Stimulated activated CD4-positive, alpha-beta T cell treated with anti-CD3 and anti-CD28 coated beads, Interleukin-12 subunit alpha, Interleukin-12 subunit beta, amount 100 ng/mL, for 4 hours (primary cell): ENCODE measurements around the gene SLC19A1.
A peak's percentile ranks its signal among the peaks of the same experiment; 100 is the strongest.

Experiments used
- DNase-seq: peaks from one replicate; pipeline ENCODE4 v3.0.0-alpha.2; 2020

The SLC19A1 gene

GRCh38 chr21:45557616-45558043 is 15.4 kb upstream of the SLC19A1 start:
- no peak for DNase-seq

GRCh38 chr21:45556645-45557615 is 14.7 kb upstream of the SLC19A1 start:
- no peak for DNase-seq

GRCh38 chr21:45556302-45556644 is 14.0 kb upstream of the SLC19A1 start:
- DNase-seq = no peak

DNA sequence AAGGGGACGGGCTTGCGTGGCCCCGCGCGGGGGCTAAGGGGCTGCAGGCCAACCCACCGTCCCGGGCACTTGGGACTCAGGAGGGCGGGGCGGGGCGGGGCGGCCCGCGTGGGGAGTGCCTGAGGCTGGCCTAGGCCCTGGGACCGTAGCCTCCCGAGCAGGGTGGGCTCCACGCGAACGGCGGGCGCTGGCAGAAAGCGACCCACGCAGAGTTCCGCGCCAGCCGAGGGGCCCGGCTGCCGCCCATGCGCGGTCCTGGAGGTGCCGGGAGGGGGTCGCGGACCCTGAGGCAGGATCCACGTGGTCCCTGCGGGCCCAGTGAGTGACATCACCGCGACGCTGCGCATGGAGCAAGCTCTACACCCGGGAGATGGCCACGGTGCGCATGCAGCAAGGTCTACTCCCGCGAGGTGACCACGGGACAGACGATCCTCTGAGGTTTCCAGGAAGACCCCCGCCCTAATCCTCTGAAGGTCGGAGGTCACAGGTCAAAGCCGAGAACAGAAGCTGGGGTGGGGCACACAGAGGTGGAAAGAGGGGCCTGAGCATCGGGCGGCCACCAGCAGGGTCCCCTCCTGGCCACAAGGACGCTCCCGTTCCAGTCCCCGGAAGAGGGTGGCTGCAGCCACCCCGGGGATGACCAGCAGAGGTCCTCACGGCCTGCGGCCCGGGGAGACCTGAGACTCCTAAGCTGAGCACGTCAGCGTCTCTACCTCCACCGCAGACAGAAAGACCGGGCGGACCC is 13.5 kb upstream of the SLC19A1 start:
- peak; percentile 49 for DNase-seq

- no peak for DNase-seq
Measured at GRCh38 chr21:45555251-45555556, 13.0 kb upstream of the SLC19A1 start.

DNA sequence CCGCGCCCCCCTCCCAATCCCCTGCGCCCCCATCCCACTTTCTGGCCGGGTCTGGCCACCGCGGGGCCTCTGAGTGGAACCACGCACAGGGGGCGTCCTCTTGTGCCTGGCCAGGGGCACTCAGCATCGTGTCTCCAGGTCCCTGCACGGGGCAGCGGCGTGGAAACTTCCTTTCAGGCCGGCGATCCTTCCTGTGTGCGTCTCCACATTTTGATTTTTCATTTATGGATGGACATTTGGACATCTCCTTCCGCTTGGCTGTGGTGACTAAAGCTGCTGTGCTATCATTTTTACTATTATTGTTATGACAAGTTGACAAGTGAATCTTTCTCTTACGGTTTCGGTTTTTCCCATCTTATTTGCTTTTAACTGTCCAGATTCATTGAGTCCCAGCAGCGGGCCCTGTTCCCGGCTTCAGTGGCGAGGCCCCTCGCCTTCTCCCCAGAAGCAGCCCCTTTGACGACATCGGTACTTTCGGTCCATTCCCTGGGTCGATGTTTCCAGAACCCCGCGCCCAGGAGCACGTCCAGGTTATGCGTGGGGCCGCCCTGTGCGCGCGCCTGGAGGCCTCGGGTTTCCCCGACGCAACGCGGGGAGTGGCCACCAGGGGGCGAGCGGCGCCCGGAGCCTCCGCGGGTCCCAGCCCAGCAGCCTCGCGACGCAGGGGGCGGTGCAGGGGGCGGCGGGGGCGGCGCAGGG is 12.4 kb upstream of the SLC19A1 start:
- DNase-seq = peak; percentile 87

DNA sequence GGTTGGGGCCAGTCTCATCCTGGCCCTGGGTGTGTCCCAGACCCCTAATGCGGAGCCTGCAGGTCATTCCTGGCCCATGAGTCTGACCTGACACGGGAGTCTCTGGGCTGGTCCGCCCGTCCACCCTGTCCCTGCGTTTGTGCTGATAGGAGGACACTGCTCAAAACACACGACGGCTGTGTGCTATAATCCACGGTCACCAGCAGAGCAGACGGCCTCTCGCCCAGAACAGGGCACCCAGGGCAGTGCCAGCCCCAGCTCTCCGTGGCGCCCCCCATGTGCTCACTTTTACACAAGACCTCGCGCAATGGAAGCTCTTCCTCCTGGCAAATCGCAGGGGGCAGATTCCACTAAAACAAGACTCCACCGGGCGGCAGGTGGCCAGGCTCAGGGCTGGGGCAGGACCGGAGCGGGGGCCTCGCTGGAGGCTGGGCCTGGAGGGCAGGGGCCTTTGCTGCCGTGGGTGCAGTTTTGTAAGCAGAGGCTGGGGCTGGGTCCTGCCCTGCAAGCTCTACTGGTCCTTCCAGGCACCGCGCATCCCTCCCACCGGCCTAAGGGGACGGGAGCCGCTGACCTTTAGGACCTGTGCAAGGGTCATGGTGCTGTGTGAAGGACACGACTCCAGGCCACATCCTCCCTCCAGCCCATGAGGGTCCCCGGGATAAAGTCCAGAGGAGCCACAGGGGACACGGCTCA is 10.6 kb upstream of the SLC19A1 start:
- DNase-seq = no peak

DNA sequence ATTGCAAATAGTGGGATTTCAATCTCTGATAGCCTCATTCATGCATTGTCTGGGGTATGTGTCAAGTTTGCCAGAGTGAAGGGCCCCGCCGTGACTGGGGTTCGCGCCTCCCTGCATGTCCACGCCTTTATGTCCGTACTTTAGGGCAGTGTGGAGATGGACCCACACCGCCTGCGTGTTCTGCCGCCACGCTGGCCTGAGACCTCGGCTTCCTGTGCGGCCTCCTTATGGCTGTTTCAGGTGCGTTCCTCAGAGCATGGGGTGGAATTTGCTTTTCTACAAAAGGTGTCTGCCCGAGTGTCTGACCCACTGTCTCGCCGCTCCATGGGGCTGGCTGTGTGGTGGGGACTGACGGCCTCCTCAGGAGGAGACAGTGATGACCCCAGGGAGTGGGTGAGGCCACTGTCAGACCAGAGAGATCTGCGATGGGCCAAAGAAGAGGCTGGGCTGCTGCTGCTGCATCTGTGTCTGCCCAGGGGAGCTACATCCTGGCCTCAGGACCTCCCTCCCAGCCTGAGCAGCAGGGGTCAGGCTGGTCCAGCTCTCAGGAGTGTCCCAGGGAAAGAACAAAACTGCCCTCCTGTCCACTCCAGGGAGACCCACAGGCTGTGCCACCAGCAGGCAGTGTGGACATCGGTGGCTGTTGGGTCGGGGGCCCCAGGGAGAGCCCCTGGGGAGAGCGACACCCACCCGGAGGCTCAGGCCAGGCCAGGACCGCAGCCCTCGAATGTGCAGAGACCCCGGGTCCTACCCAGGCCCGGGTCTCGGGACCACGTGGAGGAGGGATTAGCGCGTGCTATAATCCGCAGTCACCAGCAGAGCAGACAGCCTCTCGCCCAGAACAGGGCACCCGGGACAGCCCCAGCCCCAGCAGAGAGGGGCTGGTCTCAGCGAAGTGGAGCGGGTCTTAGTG is 9.8 kb upstream of the SLC19A1 start:
- no peak for DNase-seq

DNA sequence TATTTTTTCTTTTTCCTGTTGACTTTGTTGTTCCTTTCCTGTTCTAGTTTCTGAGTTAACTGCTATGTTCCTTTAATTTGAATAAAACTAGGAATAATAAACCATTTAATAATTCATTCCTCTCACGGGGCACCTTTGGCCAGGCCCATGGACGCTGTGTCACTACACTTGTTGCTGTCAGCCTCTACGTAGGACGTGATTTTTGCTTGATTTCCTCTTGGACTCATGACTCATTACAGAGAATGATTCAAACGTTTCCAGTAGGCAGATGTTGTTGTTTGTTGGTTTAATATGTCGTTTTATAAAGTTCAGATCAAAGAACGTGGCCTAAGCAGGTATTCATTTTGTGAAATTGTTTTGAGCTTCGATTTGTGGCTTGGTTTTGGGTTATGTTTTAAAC is 9.1 kb upstream of the SLC19A1 start:
- DNase-seq = no peak

DNA sequence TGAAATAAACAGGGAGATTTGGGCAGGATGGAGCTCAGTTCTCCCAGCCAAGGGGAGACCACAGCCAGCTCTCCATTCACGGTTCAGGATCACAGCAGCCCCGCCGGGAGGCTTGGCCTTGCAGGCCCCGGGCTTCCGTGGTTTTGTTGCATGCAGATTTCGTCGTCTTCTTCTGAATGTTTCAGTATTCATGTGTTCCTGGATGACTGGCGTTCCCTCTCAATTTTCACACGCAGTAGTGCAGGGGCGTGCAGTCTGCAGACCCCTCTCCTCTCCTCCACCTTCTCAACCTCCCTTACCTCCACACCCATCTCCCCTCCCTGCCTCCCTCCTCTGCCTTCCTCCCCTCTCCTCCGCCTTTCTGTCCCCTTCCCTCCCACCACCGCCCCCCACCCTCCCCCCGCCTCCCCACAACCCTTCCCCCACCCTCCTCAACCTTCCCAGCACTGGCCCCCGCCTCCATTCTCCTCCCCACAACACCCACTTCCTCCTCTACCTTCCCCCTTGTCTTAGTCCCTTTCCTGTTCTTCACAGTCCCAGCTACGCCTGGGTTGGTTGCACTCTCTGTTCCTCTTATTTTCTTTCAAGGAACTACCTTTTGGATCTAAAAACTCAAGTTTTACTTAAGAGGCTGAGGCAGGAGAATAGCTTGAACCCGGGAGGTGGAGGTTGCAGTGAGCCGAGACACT is 8.4 kb upstream of the SLC19A1 start:
- peak; percentile 34 for DNase-seq

DNA sequence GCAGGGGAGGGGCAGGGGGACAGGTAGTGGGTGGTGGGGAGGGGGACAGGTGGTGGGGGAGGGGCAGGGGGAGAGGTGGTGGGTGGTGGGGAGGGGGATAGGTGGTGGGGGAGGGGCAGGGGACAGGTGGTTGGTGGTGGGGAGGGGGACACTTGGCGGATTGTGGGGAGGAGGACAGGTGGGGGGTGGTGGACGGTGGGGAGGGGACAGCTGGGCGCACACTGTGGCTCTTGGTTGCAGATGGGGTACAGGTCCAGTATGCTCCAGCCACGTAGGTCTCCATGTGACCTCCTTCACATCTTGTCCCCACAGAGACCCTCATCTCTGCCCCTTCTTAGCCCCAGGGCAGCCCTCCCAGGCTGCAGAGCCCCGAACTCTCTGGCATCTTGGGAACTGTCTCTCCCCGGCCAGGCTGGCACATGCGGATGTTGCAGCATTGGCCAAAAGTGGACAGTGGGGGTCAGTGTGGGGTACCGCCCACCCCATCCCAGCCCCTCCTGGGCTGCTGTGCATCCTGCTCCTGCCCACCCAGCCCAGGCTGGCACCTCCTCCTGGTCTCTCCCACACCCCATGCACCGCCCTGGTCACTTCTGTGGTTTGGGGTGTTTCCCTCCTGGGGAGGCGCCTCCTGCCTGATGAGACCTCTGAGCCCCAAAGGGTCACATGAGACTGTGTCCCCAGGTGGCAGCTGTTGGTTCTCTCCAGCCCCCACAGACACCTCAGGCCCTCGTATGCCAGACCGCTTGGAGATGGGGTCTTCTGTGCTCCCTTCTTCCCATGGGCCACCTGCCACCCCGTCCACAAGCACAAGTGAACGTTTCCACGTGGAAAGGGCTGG is 7.6 kb upstream of the SLC19A1 start:
- DNase-seq = no peak

DNA sequence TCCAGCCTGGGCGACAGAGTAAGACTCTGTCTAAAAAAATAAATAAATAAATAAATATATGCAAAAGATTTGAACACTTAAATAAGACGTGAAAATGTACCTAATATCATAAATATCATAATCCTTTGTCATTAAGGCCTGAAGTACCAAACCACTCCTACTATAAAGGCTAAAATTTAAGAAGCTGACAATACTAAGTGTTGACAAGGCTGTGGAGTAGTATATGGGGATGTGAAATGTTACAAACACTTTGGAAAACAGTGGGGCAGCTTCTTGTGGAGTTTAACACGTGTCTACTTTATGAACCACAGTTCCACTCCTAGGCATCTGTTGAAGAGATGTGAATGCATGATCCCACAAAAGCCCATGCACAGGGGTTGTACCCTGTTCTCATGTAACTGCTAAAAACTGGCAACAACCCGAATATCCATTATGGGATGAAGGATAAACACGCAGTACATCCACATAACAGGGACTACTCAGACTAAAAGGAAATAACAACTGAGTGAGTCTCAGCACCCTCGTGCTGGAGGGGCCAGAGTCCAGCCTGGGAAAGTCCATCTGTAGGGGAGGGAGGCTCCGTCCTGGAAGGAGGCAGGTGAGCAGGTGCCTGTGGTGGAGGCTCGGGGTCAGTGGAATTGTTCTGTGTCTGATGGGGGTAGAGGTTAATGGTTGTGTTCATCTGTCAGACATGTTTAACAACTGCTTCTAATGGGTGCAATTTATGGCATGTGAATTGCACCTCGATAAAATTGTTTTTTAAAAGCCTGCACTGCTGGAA is 6.7 kb upstream of the SLC19A1 start:
- no peak for DNase-seq

DNA sequence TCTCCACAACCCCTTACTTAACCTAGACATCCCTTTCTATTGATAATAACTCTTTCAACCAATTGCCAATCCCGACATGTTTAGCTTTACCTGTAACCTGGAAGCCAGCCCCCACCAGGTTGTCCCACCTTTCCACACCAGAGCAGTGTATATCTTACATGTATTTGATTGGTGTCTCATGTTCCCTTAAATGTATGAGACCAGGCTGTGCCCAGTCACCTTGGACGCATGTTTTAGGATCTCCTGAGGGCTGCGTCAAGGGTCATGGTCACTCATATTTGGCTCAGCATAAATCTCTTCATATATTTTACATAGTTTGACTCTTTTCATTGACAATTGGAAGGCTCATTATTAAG is 5.3 kb upstream of the SLC19A1 start:
- DNase-seq = no peak

DNA sequence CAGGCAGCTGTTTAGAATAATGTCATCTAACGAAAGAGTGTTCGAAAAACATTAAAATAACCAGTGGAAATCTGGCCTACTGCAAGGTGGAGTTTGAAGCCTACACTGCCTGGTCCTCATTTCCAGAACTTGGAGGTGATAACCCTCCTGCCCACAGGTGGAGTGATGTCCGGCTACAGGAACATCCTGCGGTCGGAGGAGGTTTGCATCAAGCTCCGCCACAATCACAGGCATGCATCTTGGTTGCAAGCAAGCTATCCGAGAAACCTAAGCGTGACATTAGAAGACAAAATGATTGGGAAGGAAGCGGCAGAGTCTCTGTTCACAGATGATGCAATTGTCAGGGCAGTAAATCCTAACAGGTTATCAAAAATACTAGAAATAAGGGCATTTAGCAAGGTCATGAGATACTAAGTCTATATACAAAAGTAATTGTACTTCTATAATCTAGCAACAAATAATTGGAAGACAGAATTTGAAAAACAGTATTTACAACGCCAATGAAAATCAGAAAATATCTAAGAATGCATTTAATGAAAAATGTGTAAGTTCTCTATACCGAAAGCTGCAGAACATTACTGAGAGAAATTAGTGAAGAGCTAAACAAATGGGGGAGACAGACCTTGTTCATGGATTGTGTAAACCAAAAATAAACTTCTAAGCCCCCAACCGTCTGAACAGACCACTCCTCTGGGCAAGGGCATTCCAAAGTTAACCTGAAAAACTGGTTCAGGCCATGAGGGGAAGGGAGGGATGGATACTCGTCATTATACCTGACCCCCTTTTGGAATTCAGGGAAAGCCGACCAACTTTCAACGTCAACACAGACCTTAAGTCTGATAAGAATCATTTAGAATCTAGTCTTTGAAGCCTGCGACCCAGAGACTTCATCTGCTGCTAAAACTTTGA is 4.7 kb upstream of the SLC19A1 start:
- no peak for DNase-seq

DNA sequence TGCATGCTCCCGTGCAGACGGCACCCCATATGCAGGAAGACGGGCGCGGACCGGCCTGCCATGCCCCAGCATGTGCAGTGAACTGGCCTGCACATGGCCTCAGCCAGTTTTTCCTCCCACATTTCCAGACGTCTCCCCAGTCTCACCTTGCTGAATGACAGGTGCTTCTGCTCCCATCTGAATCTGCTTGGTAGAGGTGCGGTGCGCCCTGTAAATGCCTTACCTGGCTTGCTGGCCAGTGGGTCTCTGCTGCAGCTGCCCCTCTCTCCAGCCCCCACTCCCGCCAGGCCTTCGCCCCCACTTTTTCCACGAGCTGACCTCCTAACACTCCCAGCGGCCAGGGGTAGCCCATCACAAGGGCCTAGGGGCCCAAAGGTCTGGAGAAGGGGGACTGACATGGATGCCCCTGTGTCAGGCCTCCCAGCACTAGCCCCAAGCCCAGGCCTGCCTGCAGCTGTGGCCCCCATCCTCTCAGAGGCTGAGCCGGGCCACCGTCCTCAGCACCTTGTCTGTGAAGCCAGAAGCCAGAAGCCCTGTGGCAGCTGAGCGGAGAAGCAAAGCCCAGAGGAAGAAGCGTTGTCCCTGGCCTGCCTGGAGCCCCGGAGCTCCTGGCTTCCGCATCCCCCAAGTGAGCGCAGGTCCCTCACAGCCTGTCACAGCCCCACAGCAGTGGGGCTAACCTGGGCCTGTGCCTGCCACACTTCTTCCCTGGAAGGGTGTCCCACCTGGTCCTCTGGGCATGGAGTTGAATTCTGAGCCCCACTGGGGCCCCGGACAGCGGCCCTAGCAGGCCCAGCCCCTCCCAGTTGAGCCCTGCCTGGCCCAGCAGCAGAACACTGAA is 3.7 kb upstream of the SLC19A1 start:
- no peak for DNase-seq

- DNase-seq = no peak
Measured at GRCh38 chr21:45545236-45545570, 3.0 kb upstream of the SLC19A1 start.

DNA sequence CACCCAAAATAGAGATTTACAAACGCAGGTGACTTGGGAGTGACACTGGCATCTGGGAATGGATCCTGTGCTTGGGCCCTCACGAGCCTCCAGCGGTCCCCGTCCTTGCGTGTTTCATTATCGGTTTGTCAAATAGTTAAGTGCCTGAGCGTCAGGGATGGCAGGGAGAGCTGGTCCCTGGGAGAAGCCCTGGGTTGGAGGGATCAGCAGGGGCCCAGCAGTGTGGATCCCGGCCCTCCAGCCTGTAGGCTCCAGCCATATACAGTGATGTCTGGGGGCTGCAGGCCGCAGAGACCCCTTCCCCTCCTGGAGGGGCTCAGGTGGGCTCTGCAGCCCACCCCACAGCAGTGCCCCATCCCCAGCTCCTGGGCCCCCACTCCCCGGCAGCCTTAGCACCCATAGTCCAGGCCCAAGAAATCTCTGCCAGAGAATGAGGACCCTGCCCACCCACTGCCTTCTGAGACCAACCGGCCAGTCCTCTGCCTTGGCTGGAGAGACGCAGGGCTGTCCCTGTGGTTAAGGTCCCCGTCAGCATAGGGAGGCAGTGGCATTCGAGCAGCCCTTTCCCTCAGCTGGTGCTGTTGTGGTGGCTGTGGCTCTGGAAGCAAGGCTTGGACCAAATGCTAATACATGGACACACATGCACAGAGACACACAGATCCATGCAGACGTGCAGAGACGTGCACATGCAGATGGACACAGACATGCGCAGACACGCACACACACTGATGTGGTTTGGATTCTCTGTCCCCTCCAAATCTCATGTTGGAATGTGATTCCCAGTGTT is 2.4 kb upstream of the SLC19A1 start:
- no peak for DNase-seq
